ENCODE results near the gene NEK5.

DNA sequence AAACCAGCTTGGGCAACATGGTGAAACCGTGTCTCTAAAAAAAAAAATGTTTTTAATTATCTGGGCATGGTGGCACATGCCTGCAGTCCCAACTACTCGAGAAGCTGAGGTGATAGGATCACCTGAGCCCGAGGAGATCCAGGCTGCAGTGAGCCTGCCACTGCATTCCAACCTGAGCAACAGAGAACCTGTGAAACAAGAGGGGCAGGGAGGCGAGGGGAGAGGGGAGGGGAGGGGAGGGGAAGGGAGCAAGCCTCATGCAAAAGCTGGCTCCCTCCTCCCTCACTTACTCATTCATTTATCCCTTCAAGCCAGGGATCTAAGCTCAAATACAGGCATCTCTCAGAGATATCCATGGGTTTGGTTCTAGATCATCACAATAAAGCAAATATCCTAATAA is 126.5 kb downstream of the NEK5 start:
- TF ChIP-seq EZH2 (IDR thresholded peaks at IDR 0.05) (no peak), POLR2AphosphoS5 (IDR thresholded peaks at IDR 0.05; ENCODE audit: borderline replicate concordance, low read depth, low read length) (no peak), FOXP2 (optimal IDR thresholded peaks at IDR 0.05; ENCODE audit: control extremely low read depth, extremely low read length, insufficient read depth) (no peak)
